Measurements from ENCODE around the gene LILRA2.
"Not testable (repeated sequence)": the region's sequence is repeated elsewhere in the genome, so short reads cannot be mapped to it uniquely, and the experiment has no call there.

- not testable (repeated sequence) for TF ChIP-seq EZH2 (IDR thresholded peaks at IDR 0.05; ENCODE audit: borderline replicate concordance, low read length); CTCF (IDR thresholded peaks at IDR 0.05; ENCODE audit: low read length)
Measured at GRCh38 chr19:54575205-54575604, 1.6 kb downstream of the LILRA2 start.

Measured in OCI-LY1 (cell line).